Activated CD8-positive, alpha-beta memory T cell treated with anti-CD3 and anti-CD28 coated beads, Interleukin-2, amount 50 U/mL, for 1 hour (primary cell): ENCODE measurements around the gene MAP2.

Experiments
- DNase-seq: peaks from one replicate; pipeline ENCODE4 v3.0.0-alpha.2; 2020; ENCODE audit errors: extremely low read depth

MAP2 gene

GRCh38 chr2:209529579-209529978 is 105.7 kb downstream of the MAP2 start:
- no peak for DNase-seq

DNA sequence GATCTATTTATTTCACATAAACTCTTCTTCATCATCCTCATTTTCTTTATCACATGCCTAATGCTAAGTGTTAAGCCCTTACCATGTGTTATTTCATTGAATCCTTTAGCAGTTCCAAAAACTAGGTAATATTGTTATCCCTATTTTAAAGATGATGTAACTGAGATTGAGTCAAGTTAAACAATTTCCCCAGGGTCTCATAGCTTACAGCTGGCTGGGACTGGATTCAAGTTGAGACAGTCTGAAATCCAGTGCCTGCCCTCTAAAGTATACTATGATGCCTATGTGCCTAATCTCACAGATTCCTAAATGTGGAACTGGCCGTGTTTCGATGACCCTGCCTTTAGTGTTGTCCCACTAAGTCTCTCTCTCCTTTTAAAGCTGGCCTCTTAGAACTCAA is 108.5 kb downstream of the MAP2 start:
- no peak for DNase-seq

DNA sequence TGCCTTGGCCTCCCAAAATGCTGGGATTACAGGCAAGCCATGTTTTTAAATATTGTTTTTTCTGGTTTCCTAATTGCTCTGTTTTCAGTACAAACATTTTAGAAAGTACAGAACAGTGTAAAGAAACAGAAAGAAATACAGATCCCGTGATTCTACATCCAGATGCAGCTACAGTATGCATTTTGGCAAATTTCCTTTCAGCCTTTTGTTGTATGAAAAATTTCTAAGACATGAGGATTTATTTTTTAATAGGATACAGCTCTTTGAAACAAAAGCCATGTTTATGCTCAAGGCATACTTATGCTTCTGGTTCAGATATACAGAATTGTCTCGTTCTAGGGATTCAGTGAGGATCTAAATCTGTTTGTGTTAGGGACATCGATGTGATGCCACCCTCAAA is 109.5 kb downstream of the MAP2 start:
- no peak for DNase-seq

DNA sequence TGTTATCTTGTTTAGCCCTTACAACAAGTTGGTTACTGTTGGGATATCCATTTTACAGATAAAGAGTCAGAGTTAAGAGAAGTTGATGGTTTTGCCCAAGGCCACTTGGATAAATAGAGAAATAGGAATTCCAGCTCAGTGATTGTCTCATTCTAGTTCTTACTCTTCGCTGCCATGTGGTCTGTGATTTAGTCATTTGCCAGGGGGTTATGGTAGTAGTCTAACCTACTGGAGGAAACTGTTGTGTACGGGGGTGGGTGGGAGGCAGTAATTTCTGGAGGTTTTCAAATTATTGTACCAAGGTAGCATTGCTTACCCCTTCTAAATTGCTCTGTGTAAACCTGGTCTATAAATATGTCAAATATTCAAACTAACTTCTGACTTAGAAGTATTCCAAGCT is 110.4 kb downstream of the MAP2 start:
- no peak for DNase-seq

DNA sequence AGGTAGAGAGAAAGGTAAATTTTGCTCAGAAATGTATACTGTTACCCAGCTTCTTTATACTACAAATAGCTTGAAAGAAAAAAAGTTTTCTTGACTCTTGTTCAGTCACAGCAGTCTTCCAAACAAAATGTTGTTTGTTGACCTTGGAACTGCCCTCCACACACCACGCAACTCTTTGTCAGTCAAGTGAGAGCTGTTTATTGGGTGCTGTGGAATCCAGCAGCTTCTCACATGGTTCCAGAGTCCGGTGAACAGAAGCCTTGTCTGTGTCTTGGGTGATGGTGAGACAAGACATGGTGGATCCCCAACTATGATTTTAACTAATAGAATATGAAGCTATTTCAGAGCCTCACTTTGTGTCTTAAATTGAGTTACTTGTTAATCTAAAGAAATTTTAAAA is 112.5 kb downstream of the MAP2 start:
- DNase-seq, result no peak

- no peak for DNase-seq
Observed at GRCh38 chr2:209547726-209548125, 123.9 kb downstream of the MAP2 start.

DNA sequence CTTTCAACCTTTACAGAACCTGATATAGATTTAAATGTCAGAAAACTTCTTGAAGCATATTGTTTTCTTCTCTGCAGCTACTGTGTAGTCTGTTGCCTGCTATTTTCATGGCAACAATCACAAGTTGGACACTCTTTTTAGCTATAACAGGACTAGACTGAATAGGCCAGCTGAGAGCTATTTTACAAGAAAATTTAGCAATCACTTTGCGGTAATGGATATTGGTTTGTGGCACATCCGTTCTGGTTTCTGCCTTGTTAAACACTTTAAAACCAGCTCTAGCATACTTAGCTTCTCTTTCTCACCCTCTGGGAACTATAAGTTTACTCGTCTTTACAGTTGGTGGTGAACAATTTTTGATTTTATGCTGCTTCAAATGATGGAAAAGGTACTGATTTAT is 125.7 kb downstream of the MAP2 start:
- no peak for DNase-seq

DNA sequence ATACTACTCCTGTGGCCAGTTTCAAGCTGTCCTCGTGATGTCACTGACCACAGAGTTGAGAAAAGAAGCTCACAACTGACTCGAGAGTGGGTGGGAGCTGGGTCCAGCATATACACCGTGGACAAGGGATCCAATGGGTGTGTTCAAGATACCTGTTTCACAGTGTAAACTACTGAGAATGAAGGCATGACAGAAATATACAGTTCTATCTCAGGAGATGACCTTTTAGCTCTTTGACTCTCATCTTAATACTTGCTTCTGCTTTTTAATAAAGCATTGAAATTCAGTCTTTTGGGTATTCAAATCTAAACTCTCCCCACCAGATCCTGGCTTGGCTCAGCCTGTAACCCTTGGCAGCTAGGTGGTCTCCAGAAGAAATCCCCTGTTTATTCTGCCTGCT is 130.1 kb downstream of the MAP2 start:
- DNase-seq, result no peak

DNA sequence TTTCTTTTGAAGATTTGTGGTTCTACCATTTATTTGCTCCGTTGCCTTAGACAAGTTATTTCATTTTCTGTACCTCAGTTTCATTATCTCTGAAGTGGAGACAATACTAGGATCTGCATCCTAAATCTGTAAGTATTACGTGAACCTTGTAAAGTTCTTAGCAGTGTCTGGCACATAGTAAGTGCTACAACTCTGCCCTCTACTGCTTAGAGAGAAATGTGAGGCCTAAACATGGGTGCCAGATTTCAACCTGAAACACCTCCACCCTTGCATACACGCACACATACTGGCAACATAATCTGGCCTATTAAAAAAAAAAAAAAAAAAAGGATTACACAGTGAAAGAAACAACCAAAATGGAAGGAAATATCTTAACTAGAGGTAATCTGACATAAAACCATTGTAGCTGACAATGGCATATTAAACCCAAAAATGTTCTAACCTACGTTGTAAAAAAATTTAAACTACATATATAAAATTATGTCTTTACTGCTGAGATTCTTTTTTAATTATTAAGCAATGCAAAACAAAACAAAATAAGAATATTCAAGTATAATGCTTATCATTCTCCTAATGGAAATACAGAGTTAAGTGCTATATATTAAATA is 132.6 kb downstream of the MAP2 start:
- no peak for DNase-seq

DNA sequence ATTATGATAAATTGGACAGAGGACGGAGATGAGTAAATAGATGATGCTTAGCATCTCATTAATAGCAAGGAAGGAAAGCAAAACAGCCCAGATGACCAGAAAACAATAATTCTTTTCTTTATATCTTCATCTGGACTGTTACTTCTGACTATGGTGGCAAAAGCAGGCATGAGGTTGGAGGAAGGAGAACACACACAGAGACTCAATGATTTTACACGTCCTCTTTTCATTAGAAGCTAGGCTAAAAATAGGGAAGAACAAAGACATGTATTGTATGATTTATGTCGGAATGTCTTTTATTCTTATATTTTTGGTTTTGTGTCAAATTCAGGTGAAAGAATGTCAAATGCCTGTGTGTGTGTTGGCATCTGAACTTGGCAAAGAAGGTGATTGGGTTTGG is 137.1 kb downstream of the MAP2 start:
- DNase-seq, result no peak

- DNase-seq, result no peak
Observed at GRCh38 chr2:209563453-209563852, 139.6 kb downstream of the MAP2 start.

DNA sequence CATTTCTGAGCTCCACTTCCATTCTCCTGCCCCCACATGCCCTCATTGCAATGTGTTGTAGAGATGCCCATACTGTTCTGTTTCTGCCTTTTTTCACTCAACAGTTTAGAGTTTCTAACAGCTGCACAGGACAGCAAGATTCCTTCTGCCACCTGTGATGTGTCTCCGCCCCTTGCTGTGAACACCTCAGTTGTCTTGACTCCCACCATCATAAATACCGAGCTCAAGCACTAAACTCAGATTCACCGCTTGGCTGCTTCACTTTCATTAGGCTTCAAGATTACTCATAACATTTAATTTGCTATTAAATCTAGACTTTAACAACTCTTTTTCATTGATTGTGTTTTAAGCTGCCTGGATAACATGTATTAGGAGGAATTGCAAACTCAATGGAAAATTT is 141.0 kb downstream of the MAP2 start:
- no peak for DNase-seq

DNA sequence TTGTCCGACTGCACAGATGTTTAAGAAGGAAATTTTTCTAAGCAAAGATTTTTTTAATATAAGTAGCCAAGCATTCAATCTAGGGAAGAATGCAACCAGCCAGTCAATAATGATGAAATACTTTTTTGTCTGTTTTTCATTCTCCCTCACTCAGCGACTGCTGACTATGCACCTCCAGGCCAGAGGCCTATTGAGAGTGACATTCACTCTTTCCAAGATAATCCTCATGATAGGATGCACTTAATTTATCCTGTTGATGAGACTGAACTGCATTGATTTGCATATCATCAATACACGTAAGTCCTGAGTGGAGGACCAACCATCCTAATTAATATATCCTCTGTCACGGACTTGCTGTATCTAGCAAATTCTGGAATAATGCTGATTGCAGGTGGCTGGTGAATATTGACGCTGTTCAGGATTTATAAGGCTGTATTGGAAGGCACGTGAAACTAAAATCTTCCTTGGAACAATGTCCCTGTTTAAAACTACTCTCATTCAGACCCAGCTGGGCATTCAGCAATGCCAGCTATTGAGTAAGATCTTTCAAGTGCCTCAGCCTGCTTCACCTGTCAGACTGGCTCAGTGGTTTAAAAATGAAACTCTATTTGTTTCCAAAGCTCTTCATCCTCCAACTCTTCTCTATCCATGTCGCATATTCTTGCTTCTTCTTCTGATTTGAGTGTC is 142.2 kb downstream of the MAP2 start:
- no peak for DNase-seq

DNA sequence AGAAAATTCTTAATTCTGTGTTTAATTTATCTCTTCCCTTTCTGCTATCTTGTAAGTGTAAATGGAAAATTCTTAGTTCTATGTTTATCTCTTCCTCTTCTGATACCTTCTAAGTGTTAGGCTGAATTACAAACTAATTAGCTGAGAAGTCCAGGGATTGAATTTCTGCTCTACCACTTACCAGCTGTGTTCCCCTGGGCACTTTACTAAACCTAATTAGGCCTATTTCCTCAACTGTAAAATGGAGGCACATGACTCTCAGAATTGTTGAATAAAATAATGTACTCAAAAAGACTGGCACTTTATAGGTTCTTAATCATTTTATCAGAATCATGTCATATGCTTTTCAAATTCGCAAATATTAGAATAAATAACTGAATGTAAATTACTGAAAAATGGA is 146.3 kb downstream of the MAP2 start:
- DNase-seq, result no peak

- no peak for DNase-seq
Observed at GRCh38 chr2:209574515-209574914, 150.7 kb downstream of the MAP2 start.

GRCh38 chr2:209577376-209578357 is 153.8 kb downstream of the MAP2 start:
- no peak for DNase-seq

DNA sequence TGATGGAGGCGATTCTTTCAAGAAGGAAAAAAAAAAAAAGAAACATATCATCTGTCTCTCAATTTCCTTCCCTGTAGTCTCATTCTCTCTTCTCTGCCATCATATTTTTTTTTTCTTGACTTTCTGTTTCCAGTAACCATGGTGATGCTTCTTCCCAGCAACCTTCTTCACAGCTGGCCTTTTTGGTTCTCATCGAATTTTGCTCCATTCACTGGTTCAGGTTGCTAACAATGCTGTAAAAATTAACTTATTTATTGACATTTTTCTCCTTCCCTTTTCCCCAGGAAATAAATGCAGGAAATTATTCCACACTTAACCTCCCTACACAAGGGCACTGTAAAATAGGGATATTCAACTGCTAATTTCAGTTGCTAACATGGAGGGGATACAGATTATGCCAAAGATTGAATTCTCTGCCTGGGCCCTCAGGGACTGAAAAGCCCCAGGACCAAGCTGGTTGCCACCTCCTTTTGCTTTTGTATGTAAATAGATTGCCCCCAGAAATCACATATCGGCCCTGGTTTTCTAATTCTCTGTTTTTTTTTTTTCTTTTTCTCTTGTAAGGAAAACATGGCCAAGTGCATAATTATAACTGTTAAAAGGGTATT is 154.7 kb downstream of the MAP2 start:
- DNase-seq, result no peak

- DNase-seq, result no peak
Observed at GRCh38 chr2:209579230-209579749, 155.4 kb downstream of the MAP2 start.

- DNase-seq, result no peak
Observed at GRCh38 chr2:209581040-209581439, 157.2 kb downstream of the MAP2 start.

- no peak for DNase-seq
Observed at GRCh38 chr2:209582281-209582680, 158.4 kb downstream of the MAP2 start.

DNA sequence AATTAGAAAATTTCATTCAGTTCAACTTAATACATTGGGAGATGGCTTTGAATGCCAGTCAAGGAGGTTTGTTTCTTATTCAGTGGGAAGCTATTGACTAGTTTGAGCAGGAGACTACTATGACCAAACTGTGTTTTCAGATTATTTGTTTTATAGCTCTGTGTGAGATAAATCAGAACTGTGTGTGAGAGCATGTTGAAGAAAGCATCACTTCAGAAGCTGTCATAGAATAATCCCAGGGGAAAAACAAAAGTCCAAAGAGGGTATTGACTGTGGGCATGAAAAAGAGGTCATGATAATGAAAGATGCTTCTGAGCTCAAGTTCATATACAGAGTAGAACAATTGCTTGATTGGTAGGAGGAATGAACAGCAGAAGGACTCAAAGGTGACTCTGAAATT is 160.6 kb downstream of the MAP2 start:
- DNase-seq, result no peak

DNA sequence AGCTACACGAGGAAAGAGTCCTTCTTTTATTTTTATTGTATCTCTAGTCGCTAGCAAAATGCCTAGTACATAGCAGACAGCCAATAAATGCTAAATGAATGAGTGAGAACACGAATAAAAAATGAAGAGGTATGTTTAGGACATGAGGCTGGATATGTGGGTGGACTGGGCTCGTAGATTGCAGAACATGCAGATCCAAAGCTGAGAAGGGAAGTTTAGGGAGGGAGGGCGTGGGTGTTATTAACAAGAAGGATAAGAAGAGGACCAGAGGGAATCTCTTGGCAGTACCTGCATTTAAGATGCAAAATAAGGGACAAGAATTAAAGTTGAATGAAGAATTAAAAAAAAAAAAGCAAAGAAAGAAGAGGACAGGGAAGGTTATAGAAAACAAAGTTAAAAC is 161.1 kb downstream of the MAP2 start:
- no peak for DNase-seq
